Thyroid gland (tissue), 4 donors: ENCODE measurements around the gene PASK.

Source experiments
- POLR2A ChIP-seq, 2 donors: fragments of 450-650 bp; IDR thresholded peaks; one replicate each; pipeline ENCODE4 v1.6.1; 2017; ENCODE audit warnings: antibody characterized with exemption in 2 of 2, mild to moderate bottlenecking in 2 of 2, moderate library complexity in 1 of 2
- TF ChIP-seq, protein P1 (sequence below), 6 experiments: fragments of 200-600 bp in 3 of 6; fragments of 450-650 bp in 3 of 6; sonication (generic) in 3 of 6; IDR thresholded peaks; one replicate each; pipeline ENCODE4 v1.5.1; 2016 to 2019; ENCODE audit warnings: antibody characterized with exemption in 6 of 6, mild to moderate bottlenecking in 2 of 6, inconsistent platforms in 1 of 6, moderate library complexity in 1 of 6

- no peak for TF ChIP-seq POLR2A (IDR thresholded peaks at IDR 0.05)
- TF ChIP-seq, protein P1, sequence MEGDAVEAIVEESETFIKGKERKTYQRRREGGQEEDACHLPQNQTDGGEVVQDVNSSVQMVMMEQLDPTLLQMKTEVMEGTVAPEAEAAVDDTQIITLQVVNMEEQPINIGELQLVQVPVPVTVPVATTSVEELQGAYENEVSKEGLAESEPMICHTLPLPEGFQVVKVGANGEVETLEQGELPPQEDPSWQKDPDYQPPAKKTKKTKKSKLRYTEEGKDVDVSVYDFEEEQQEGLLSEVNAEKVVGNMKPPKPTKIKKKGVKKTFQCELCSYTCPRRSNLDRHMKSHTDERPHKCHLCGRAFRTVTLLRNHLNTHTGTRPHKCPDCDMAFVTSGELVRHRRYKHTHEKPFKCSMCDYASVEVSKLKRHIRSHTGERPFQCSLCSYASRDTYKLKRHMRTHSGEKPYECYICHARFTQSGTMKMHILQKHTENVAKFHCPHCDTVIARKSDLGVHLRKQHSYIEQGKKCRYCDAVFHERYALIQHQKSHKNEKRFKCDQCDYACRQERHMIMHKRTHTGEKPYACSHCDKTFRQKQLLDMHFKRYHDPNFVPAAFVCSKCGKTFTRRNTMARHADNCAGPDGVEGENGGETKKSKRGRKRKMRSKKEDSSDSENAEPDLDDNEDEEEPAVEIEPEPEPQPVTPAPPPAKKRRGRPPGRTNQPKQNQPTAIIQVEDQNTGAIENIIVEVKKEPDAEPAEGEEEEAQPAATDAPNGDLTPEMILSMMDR (IDR thresholded peaks at IDR 0.05) = no peak
Observed at GRCh38 chr2:241110089-241110606, 39.1 kb downstream of the PASK start.
